HG03066 (cell line): ENCODE results near the gene MAST4.
A peak's percentile ranks its signal among the peaks of the same experiment; 100 is the strongest.

Experiments used
- ATAC-seq: cut with Tn5 transposase; IDR thresholded peaks from one replicate; pipeline ENCODE4 v1.9.1; 2021; ENCODE audit warnings: low read depth; ENCODE audit not compliant: unreplicated experiment

Gene MAST4

GRCh38 chr5:66945389-66946349 lies 349.5 kb downstream of the MAST4 start:
- ATAC-seq, result peak; percentile 92

DNA sequence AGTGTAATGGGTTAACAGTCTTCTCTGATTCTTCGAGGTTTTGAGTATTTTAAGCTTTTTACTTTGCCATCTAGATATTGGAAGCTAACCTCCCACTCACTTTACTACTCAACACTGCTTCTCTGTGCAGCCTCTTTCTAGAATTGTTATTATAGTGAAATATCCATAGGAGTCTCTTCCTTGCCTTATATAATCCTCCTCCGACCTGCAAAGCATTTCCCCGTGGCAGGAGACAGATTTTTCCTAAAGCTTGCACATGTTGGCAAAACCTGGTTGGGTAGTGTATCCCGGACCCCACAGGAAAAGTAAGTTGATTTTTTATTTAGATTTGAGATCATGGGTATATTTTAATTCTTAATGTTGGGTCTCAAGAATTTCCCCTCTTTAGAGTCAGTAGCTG lies 351.3 kb downstream of the MAST4 start:
- no peak for ATAC-seq

- ATAC-seq, result no peak
These were observed 352.9 kb downstream of the MAST4 start for GRCh38 chr5:66949066-66949465.

GRCh38 chr5:66952153-66952552 lies 356.0 kb downstream of the MAST4 start:
- ATAC-seq, result no peak

GRCh38 chr5:66956439-66956838 lies 360.2 kb downstream of the MAST4 start:
- ATAC-seq, result no peak

DNA sequence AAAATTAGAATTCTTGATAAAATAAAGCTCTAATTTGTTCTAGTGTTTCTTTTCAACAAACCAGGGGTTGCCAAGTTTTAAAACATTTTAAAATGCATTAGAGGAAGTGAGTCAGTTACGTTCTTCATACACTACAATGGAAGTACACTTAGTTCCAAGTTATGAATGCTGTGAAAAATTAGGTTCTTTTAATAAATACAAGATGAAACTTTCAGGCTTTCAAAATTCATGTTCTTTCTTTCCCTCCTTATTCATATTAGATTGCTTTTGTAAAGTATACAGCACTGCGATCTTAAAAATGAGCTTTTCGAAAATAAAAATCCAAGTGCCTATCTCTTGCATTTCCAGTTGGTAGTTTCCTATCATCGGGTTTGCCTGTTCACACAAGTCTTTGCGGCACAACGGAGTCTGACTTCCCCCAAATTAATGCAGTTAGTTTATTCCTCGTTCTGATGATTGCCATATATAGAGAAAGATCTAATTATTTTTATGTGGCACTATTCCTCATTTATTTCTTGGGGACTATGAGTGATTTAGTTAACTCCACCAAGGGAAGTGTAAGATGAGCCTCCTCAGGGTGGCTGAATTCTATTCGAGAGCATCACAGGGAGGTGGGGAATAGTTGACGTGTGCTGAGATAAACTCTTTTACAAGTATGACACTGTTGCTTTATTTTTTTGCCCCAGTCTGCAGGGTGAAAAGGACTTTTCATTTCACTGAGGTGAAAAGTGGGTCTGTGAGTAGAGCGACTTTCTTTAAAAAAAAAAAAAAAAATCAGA lies 362.2 kb downstream of the MAST4 start:
- no peak for ATAC-seq

DNA sequence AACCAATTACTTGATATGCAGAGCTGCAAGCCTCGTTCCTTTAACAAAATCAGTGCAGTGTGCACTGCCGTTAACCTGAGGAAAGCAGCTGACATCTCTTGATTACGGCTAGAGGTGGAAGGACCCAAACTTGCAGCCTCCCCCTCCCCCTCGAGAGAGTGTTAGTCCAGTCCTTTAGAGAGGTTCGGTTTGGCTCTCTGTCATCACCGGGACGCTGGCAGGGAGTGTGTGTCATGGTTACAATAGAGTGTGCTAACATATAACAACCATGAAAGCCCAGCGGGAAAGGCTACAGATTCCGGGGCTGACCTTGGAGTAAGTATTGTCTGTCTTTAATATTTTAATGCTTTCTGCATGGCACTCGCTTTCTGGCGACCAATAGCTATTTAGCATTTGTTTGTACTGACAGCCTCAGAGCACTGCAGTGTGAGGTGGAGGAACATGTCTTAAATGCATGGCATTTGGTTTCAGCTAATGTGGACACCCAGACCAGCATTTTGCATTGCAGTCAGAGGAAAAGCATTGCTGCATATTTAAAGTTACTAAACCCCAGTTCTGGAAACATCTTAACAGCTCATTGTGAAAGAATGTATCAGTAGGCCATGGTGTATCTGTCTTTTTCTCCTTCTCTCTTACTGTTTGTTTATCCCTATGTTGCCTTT lies 362.9 kb downstream of the MAST4 start:
- no peak for ATAC-seq

DNA sequence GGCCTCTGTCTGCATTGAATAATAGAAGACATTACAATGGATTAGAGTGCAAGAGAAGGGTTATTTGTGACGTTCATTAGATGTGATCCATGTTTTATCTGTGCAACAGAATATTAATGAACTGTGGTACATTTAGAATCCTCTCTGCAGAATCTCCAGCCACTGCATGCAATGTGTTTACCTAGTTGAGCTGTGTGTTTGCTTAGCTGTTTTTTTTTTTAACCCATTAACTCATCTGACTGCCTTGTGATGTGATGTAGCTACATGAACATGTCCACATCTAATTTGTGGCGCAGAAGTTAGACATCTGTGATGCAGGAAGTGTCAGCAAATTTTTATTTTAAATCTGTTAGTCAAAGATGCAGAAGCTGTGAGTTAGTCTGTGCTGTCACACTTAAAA lies 363.5 kb downstream of the MAST4 start:
- ATAC-seq, result no peak

DNA sequence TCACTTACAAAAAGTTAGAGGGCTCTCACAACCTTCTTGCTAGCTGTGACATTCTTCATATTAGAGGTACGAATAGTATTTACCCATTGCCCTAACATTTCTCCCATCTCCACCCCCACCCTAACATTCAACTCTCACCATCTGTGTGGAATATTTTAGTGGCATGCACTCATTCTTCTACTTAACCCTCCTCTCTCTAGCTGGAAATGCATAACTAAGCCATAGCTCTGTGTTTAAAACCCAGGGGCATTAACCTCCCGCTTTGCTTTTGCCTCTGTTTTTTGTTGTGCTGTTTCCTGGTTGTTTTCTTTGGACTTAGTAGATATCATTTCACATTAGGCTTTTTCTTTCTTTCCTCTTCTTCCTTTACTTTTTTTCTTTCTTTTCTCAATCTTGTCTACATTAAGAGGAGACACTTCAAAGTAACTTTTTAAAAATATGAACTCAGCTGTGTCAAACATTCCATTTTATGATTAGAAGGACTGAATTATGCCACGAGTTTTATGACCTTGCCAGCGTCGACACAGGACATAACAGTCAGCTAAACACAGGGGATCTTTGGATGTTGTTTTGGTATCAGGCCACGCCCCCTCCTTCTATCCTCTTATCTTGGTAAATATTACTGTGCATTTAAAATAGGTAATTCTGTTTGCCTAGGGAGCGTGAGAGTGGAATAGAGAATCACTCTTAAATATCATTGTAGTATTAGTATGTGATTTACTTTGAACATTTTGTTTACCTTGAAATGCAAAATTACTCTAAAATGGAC lies 364.4 kb downstream of the MAST4 start:
- ATAC-seq, result no peak

GRCh38 chr5:66963559-66963971 lies 367.4 kb downstream of the MAST4 start:
- ATAC-seq, result no peak

- no peak for ATAC-seq
These were observed 370.2 kb downstream of the MAST4 start for GRCh38 chr5:66966439-66966838.

DNA sequence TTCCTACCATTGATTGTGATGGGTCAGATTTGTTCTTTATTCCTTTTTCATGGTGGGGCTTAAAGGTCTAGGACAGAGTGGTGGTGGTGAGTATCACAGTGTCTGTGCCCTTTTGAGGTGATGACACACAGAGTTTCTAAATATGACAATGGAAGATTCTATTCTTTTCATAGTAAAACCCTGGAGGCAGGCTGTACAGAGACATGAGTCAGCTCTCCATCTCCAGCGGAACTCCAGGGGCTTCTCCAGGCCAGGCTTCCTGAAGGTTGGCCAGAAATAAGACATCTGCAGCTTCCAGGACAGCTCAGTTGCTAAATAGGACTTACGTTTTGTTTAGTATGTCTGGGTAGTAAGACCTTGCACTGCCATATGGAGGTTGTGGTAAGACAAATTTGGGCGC lies 370.9 kb downstream of the MAST4 start:
- no peak for ATAC-seq

DNA sequence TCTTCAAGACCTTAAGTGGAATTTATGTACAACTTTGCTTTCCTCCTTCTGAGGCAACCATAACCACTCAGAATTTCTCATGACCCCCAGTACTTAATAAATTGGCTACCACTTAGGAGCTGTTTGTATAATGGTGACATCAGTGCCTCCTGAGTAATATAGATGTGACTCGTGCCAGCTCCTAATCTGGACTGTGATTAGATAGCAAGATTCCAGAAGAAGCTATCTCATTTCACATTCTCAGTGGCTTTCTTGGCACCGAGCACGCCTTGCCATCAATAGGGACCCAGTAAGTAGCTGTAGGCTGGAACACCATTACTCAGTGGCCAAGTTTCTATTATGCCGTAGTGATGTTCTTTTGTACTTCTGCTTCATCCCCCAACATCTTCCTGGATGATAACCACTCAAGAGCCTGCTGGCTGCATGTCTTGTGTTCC lies 371.7 kb downstream of the MAST4 start:
- ATAC-seq, result no peak

DNA sequence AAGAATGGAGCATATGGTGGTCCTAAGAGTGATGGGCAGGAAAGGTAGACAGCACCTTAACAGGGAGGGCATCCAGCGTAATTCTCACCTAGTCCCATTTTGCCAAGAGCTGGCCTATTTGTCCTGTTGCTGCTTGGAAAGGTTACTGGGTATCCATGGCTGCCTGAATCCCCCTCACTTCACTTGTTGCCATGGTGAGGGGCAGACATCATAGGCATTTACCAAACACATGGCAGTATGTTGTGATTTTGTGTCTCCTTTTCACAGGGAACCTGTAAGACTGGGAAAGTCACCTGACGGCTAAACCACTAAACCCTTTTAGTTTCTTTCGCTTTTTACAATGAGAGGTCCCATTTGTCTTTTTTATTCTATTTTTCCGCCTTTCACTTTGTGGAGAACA lies 373.3 kb downstream of the MAST4 start:
- no peak for ATAC-seq

DNA sequence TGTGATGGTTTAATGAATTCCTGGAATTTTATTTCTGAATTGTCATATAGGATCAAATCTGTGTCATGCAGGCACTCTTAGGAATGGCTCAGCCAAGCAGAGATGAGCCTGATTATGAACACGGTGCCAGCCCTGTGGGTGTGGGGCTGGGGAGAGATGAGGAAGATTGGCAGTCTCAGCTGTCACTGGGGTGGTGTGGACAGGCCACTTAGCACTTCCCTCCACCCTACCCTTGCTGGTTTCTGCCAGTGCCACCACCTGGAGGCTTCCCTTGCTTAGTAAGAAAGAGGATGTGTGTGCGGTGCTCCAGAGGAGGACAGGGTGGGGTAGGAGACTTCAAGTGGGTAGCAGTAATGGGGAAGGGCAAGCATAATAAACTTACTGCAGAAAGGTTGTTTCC lies 373.8 kb downstream of the MAST4 start:
- no peak for ATAC-seq

DNA sequence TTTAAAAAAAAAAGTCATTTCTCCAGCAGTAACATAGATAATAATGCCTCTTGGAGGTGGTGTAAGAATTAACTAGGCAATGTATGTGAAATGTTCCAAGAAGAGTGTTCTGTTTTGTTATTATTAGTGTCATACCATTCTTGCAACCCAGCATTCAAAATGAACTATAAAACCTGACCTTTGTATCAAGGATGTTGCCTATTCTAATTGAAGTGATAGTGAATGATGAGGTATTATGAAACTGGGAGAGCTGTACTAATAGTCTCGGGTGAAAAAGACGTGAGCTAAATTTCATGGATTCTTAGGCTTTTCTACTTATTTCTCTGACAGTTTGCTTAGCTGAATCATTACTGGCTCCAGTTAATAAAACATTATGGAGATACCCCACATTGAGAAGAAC lies 375.8 kb downstream of the MAST4 start:
- ATAC-seq, result no peak

- no peak for ATAC-seq
These were observed 378.1 kb downstream of the MAST4 start for GRCh38 chr5:66974256-66974655.

DNA sequence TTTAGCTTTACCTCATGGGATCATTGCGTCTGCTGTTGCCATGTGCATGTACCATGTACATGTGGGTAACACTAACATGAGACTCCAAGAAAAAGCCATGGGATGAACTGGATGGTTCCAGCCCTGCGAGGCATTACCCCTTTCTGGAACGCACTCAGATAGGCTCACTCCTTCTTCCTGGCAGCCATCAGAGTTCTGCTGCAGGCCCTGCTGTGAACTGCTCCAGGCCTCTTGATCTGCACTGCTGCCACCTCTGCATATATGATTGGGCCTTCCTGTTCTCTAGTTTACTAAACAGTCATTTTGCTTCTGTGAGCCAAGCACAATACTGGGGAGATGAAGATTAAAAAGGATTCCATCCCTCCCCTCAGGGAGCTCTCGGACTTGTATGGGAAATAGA lies 379.9 kb downstream of the MAST4 start:
- no peak for ATAC-seq

DNA sequence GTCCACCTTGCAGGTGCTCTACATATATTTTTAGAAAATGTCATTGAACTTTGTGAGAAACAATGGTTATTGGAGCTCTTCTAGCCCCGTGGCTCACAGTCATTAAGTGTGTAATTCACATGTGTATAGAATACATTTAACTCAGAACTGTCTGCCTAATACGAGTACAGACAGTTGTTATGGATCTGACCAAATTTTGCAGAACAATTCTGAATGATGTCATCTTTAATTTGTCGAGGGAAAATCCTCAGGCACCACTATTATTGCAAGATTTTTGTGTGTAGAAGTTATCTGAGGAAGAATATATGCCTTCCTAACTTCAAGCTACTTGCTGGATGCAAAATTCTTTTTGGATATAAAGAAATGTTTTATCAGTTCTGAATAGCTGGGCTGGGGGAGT lies 383.5 kb downstream of the MAST4 start:
- no peak for ATAC-seq

- no peak for ATAC-seq
These were observed 385.3 kb downstream of the MAST4 start for GRCh38 chr5:66981266-66982055.
